K562 (cell line): ENCODE measurements around the gene PCBD2. TPM values are rescaled to one million over a fixed set of nuclear protein-coding genes. Genes with fewer than 3 reads are reported as not detected.
A peak's percentile ranks its signal among the peaks of the same experiment; 100 is the strongest.
"Not testable (repeated sequence)": the region's sequence is repeated elsewhere in the genome, so short reads cannot be mapped to it uniquely, and the experiment has no call there.

ENCODE experiments used
- ATAC-seq: fragments of 200-7000 bp; cut with Tn5 transposase; 3 replicates; pipeline ENCODE4 v1.9.1; 2020; ENCODE audit warnings: moderate library complexity
- BruUV-seq: library from RNA; stranded (reverse); fragments of 400-500 nt; replicated peaks from 2 replicates; lab custom pipeline; 2021; lab: Mats Ljungman, UMichigan
- CTCF ChIA-PET: fragments of 300-600 bp; formaldehyde crosslinking; extraction: SDS; loops from one replicate; lab custom pipeline; 2021; ENCODE audit warnings: low intra/inter-chr PET ratio; lab: Yijun Ruan, JAX
- POLR2A ChIA-PET: fragments of 300-600, 350-650 bp; sonication (Branson Sonifier 250); formaldehyde crosslinking; extraction: SDS; loops from one replicate; lab custom pipeline; 2021; ENCODE audit warnings: antibody characterized with exemption, inconsistent platforms; lab: Yijun Ruan, JAX
- DNase-seq, 4 experiments: peaks; one replicate each; pipeline versions ENCODE4 v3.0.0 to v3.0.0-alpha.2; 2011 to 2018; ENCODE audit warnings: low spot score in 3 of 4, mixed read lengths in 3 of 4; ENCODE audit errors: extremely low read depth in 1 of 4
- FAIRE-seq: peaks from 2 replicates; lab custom pipeline; 2011; peaks lifted over from hg19 to GRCh38; lab: Jason Lieb, UNC
- H2AFZ ChIP-seq: 2 replicates; pipeline ENCODE4 v1.6.0; 2011; ENCODE audit warnings: low read depth, low read length, control low read depth, inconsistent platforms
- H3K27ac ChIP-seq: fragments of 200-600 bp; 3 replicates; pipeline ENCODE4 v1.8.0; 2011; ENCODE audit warnings: low read depth, mild to moderate bottlenecking, control low read depth, inconsistent platforms, low read length, moderate library complexity, mixed read lengths; ENCODE audit errors: extremely low read depth
- H3K27me3 ChIP-seq, 2 experiments: fragments of 300-600 bp in 1 of 2; 2 replicates in 1 of 2; 3 replicates in 1 of 2; pipeline versions ENCODE4 v1.6.0 to v1.8.0; 2011; ENCODE audit warnings: inconsistent platforms in 2 of 2, low read length in 2 of 2, mild to moderate bottlenecking in 1 of 2, mixed read lengths in 1 of 2, moderate library complexity in 1 of 2; ENCODE audit not compliant: control insufficient read depth in 2 of 2, insufficient read depth in 2 of 2
- H3K36me3 ChIP-seq: fragments of 300-600 bp; 3 replicates; pipeline ENCODE4 v1.8.0; 2011; ENCODE audit warnings: mild to moderate bottlenecking, low read length, inconsistent platforms; ENCODE audit not compliant: control insufficient read depth, insufficient read depth
- H3K4me1 ChIP-seq, 2 experiments: fragments of 200-600 bp in 1 of 2; replicated peaks in 1 of 2; 2 replicates in 1 of 2; 3 replicates in 1 of 2; pipeline versions ENCODE4 v1.5.1 to v1.8.0; 2011; ENCODE audit warnings: inconsistent platforms in 2 of 2, low read length in 2 of 2, mild to moderate bottlenecking in 1 of 2, mixed read lengths in 1 of 2, moderate library complexity in 1 of 2; ENCODE audit not compliant: control insufficient read depth in 2 of 2, insufficient read depth in 2 of 2
- H3K4me2 ChIP-seq: 2 replicates; pipeline ENCODE4 v1.6.1; 2011; ENCODE audit warnings: low read length, control low read depth, inconsistent platforms, mixed read lengths; ENCODE audit not compliant: insufficient read depth
- H3K4me3 ChIP-seq: fragments of 200-600 bp; sonication (generic), shearing (Covaris generic); 2 replicates; pipeline ENCODE4 v1.5.1; 2016; ENCODE audit warnings: control low read depth, inconsistent platforms
- H3K79me2 ChIP-seq: fragments of 200-600 bp; 3 replicates; pipeline ENCODE4 v1.8.0; 2011; ENCODE audit warnings: low read length, inconsistent platforms; ENCODE audit not compliant: control insufficient read depth, insufficient read depth
- H3K9ac ChIP-seq, 2 experiments: 2 replicates each; pipeline versions ENCODE4 v1.6.0 to v1.6.1; 2011; ENCODE audit warnings: low read depth in 2 of 2, low read length in 2 of 2, control low read depth in 1 of 2, inconsistent platforms in 1 of 2, mild to moderate bottlenecking in 1 of 2, mixed read lengths in 1 of 2; ENCODE audit not compliant: insufficient read depth in 1 of 2
- H3K9me1 ChIP-seq: one replicate; pipeline ENCODE4 v1.6.0; 2011; ENCODE audit warnings: inconsistent platforms, mild to moderate bottlenecking, low read length, moderate library complexity; ENCODE audit not compliant: control insufficient read depth, insufficient read depth
- H3K9me3 ChIP-seq: replicated peaks from 2 replicates; pipeline ENCODE4 v1.5.1; 2011; ENCODE audit warnings: low read depth, low read length, inconsistent platforms; ENCODE audit not compliant: control insufficient read depth, insufficient read depth
- H4K20me1 ChIP-seq: replicated peaks from 2 replicates; pipeline ENCODE4 v1.6.1; 2011; ENCODE audit warnings: low read length, inconsistent platforms, mixed read lengths; ENCODE audit not compliant: control insufficient read depth, insufficient read depth
- RCOR1 ChIP-seq, 2 experiments: IDR thresholded peaks; 2 replicates each; pipeline ENCODE4 v1.6.1; 2012; ENCODE audit warnings: low read depth in 2 of 2, low read length in 2 of 2, borderline replicate concordance in 1 of 2, improper control_type of control experiment in 1 of 2
- ZNF121 ChIP-seq: sonication (generic); formaldehyde crosslinking; conservative IDR thresholded peaks from 2 replicates; pipeline ENCODE4 v1.8.0; 2022; ENCODE audit warnings: missing genetic modification reagents
- ZNF316 ChIP-seq: fragments of 450-650 bp; IDR thresholded peaks from 2 replicates; pipeline ENCODE4 v1.6.1; 2016
- WGBS: fragments of 100-300 bp; shearing (Covaris generic); methylation state at CpG from one replicate; pipeline ENCODE4 v1.1.6; 2016; ENCODE audit warnings: low coverage, mixed read lengths; ENCODE audit not compliant: insufficient coverage; ENCODE audit errors: missing lambda C conversion rate; 5-methylcytosine and 5-hydroxymethylcytosine counted together
- in situ Hi-C: fragments of 300-500 bp; cut with MboI; formaldehyde crosslinking; loops from 4 replicates; pipeline ENCODE4 v1.15.0; 2018; ENCODE audit warnings: inconsistent platforms, mixed read lengths
- intact Hi-C: fragments of 100-400 bp; cut with micrococcal nuclease; formaldehyde crosslinking; loops from 2 replicates; pipeline ENCODE4 v1.14.2; 2022
- polyA plus RNA-seq, 8 experiments: library from polyadenylated mRNA; depleted of rRNA in 4 of 8; stranded (reverse) in 5 of 8; unstranded in 3 of 8; fragments of >200 nt; fragmentation: Nextera tagmentation in 2 of 8; fragmentation: Illumina TruSeq in 1 of 8; extraction: Ambion mirVana in 2 of 8; extraction: Trizol in 1 of 8; gene quantifications; 2 replicates each; pipeline versions ENCODE4 v1.2.1 to v1.2.3, GENCODE V29; 2011 to 2014; ENCODE audit warnings: inconsistent platforms in 1 of 8, missing spikeins in 1 of 8
- total RNA-seq, 7 experiments: library from RNA; depleted of rRNA in 6 of 7; stranded (reverse); fragments of >200 nt in 6 of 7; fragmentation: Illumina TruSeq in 2 of 7; extraction: Trizol in 2 of 7; gene quantifications; 2 replicates each; pipeline versions ENCODE4 v1.2.1 to v1.2.3, GENCODE V29; 2011 to 2021; ENCODE audit warnings: low replicate concordance in 1 of 7

PCBD2 gene
- total and polyA plus RNA-seq, 9 of the 15 experiments (the other 6 are each of a cell fraction or from before 2014, with no cell fraction given): 5.2 to 13.8 (median 7.8) TPM

- BruUV-seq: no TSS peak
- H3K4me2 ChIP-seq: no peak overlapping the region
- H3K4me1 ChIP-seq: peaks cover 2 to 25% of the 10 kb centered on the region in 2 experiments; a peak in 4 of 5 replicates
- peaks cover 36% of the 10 kb centered on the region; the same call in 2 of the 3 replicates for H3K36me3 ChIP-seq
- no peak overlapping the region for H3K27ac ChIP-seq
- no peak overlapping the region for H2AFZ ChIP-seq
- no peak overlapping the region for H3K4me3 ChIP-seq
- WGBS: 100% methylated on average over 1 of the region's 1 CpG
- TF ChIP-seq RCOR1 (IDR thresholded peaks at IDR 0.05; ENCODE audit: borderline replicate concordance in 1 of 2, low read depth in 2 of 2, low read length in 2 of 2): no peak
- TF ChIP-seq ZNF316: peak; percentile 25; the same call in 1 of the 2 replicates
- in situ Hi-C loops: no loop called here
- no peak for FAIRE-seq
- CTCF ChIA-PET: no interaction called here
- H3K9me3 ChIP-seq: no peaks in the 10 kb centered on the region
- H4K20me1 ChIP-seq: no peaks in the 10 kb centered on the region
- no peaks in the 10 kb centered on the region for H3K27me3 ChIP-seq
- POLR2A ChIA-PET: interaction anchor here (0.7 to 1.6 kb wide), 3 partner anchors 128 to 416 kb away, joined by 3 read pairs; no protein-coding TSS in a partner anchor
- no peak for ATAC-seq
- intact Hi-C loops: loop anchor here (5.0 to 10.0 kb wide), 2 partner anchors 295 to 312 kb away; no protein-coding TSS in a partner anchor
- no peak for DNase-seq
- H3K9ac ChIP-seq: peak overlapping the region in 1 of 2 experiments; percentile 91; a peak in 1 of 4 replicates
- H3K79me2 ChIP-seq: peaks cover 19% of the 10 kb centered on the region
- no peaks in the 10 kb centered on the region for H3K9me1 ChIP-seq
Observed at GRCh38 chr5:134906811-134907210, 1.9 kb downstream of the PCBD2 start.

DNA sequence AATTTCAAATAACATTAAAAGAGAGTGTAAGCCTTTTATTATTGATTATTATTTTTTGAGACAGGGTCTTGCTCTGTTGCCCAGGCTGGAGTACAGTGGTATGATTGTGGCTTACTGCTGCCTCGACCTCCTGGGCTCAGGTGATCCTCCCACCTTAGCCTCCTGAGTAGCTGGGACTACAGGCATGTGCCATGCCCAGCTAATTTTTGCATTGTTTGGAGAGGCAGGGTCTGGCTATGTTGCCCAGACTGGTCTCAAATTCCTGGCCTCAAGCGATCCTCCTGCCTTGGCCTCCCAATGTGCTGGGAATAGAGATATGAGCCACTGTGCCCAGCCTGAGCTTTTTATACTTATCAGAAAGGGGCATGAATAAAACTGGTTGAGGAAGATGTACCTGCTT is 5.8 kb downstream of the PCBD2 start:
- BruUV-seq, FAIRE-seq, CTCF ChIA-PET, H2AFZ ChIP-seq, ATAC-seq, H3K9ac ChIP-seq, in situ Hi-C loops, H3K27ac ChIP-seq, DNase-seq, H3K4me3 ChIP-seq, H3K27me3 ChIP-seq, H3K4me1 ChIP-seq, intact Hi-C loops, H4K20me1 ChIP-seq, H3K9me1 ChIP-seq, H3K9me3 ChIP-seq, POLR2A ChIA-PET, H3K4me2 ChIP-seq: not testable (repeated sequence)
- Histone ChIP-seq H3K79me2 (peaks cover 14% of the 10 kb centered on the region), H3K36me3 (peaks cover 65% of the 10 kb centered on the region; the same call in 2 of the 3 replicates)
- WGBS: 89% methylated on average over 2 of the region's 2 CpGs
- peak; percentile 74; the same call in 1 of the 2 replicates for TF ChIP-seq ZNF121
